ENCODE data around the gene FAM120C. TPM values are rescaled to one million over a fixed set of nuclear protein-coding genes. Genes with fewer than 3 reads are reported as not detected.

The FAM120C gene
- 10 to 100 TPM in 2 of 4 donors, 1 to 10 TPM in 2; 8.2 to 12.9 (median 10.0) TPM for polyA plus RNA-seq (ENCODE audit: insufficient read length in 4 of 4)

- peak; percentile 49 to 59 (median 54) for DNase-seq (ENCODE audit: low read depth in 4 of 4, low spot score in 3 of 4)
Measured at GRCh38 chrX:54182864-54183613, at the start of gene FAM120C. TSS of gene FAM120C (minus strand) at chrX:54183254. CDS start at chrX:54183198, 56 bp downstream.

- DNase-seq (ENCODE audit: low read depth in 4 of 4, low spot score in 3 of 4) = no peak
Measured at GRCh38 chrX:54230435-54231148, 47.5 kb upstream of the FAM120C start.

- no peak for DNase-seq (ENCODE audit: low read depth in 4 of 4, low spot score in 3 of 4)
Measured at GRCh38 chrX:54223581-54223980, 40.5 kb upstream of the FAM120C start.

GRCh38 chrX:54213603-54214002 is 30.5 kb upstream of the FAM120C start:
- DNase-seq (ENCODE audit: low read depth in 4 of 4, low spot score in 3 of 4) = no peak

GRCh38 chrX:54208531-54208930 is 25.5 kb upstream of the FAM120C start:
- DNase-seq (ENCODE audit: low read depth in 4 of 4, low spot score in 3 of 4) = no peak

- no peak for DNase-seq (ENCODE audit: low read depth in 4 of 4, low spot score in 3 of 4)
Measured at GRCh38 chrX:54198262-54198661, 15.2 kb upstream of the FAM120C start.

- DNase-seq (ENCODE audit: low read depth in 4 of 4, low spot score in 3 of 4) = no peak
Measured at GRCh38 chrX:54194982-54195588, 12.0 kb upstream of the FAM120C start.

GRCh38 chrX:54193085-54193821 is 10.2 kb upstream of the FAM120C start:
- DNase-seq (ENCODE audit: low read depth in 4 of 4, low spot score in 3 of 4) = no peak

- DNase-seq (ENCODE audit: low read depth in 4 of 4, low spot score in 3 of 4) = no peak
Measured at GRCh38 chrX:54184474-54184873, 1.4 kb upstream of the FAM120C start.

GRCh38 chrX:54182194-54182863 is 725 bp downstream of the FAM120C start:
- DNase-seq (ENCODE audit: low read depth in 4 of 4, low spot score in 3 of 4) = no peak

GRCh38 chrX:54181202-54181953 is 1.7 kb downstream of the FAM120C start:
- DNase-seq (ENCODE audit: low read depth in 4 of 4, low spot score in 3 of 4) = no peak

- no peak for DNase-seq (ENCODE audit: low read depth in 4 of 4, low spot score in 3 of 4)
Measured at GRCh38 chrX:54180403-54180802, 2.7 kb downstream of the FAM120C start.

GRCh38 chrX:54178100-54178940 is 4.7 kb downstream of the FAM120C start:
- DNase-seq (ENCODE audit: low read depth in 4 of 4, low spot score in 3 of 4) = no peak

- no peak for DNase-seq (ENCODE audit: low read depth in 4 of 4, low spot score in 3 of 4)
Measured at GRCh38 chrX:54177306-54177705, 5.7 kb downstream of the FAM120C start.

GRCh38 chrX:54173791-54174190 is 9.3 kb downstream of the FAM120C start:
- DNase-seq (ENCODE audit: low read depth in 4 of 4, low spot score in 3 of 4) = no peak

- no peak for DNase-seq (ENCODE audit: low read depth in 4 of 4, low spot score in 3 of 4)
Measured at GRCh38 chrX:54172455-54172854, 10.6 kb downstream of the FAM120C start.

- no peak for DNase-seq (ENCODE audit: low read depth in 4 of 4, low spot score in 3 of 4)
Measured at GRCh38 chrX:54171527-54172250, 11.4 kb downstream of the FAM120C start.

- DNase-seq (ENCODE audit: low read depth in 4 of 4, low spot score in 3 of 4) = no peak
Measured at GRCh38 chrX:54171091-54171490, 12.0 kb downstream of the FAM120C start.

Measured in left renal pelvis (tissue), 4 donors.